SU-DHL-6 (cell line): ENCODE data around the gene ZSCAN21.

ENCODE experiments used
- H2AFZ ChIP-seq: fragments of 200-600 bp; sonication (generic); 2 replicates; pipeline ENCODE4 v1.6.1; 2014; ENCODE audit warnings: low read depth, mild to moderate bottlenecking, moderate library complexity, mixed read lengths, antibody characterized with exemption, low read length; ENCODE audit not compliant: severe bottlenecking
- H3F3A ChIP-seq: fragments of 200-600 bp; shearing (Covaris generic); 2 replicates; pipeline ENCODE4 v1.6.0; 2016; ENCODE audit warnings: antibody characterized with exemption, mild to moderate bottlenecking; ENCODE audit not compliant: insufficient read depth
- H3K27ac ChIP-seq: fragments of 200-600 bp; sonication (generic); 2 replicates; pipeline ENCODE4 v1.5.1; 2016; ENCODE audit warnings: low read depth, mild to moderate bottlenecking, low read length, moderate library complexity, mixed read lengths
- H3K27me3 ChIP-seq: fragments of 200-600 bp; sonication (generic), shearing (Covaris generic); 2 replicates; pipeline ENCODE4 v1.6.0; 2014; ENCODE audit warnings: mild to moderate bottlenecking, low read length
- H3K36me3 ChIP-seq: fragments of 200-600 bp; sonication (generic); 2 replicates; pipeline ENCODE4 v1.6.1; 2014; ENCODE audit warnings: mild to moderate bottlenecking, low read length, mixed read lengths
- H3K4me2 ChIP-seq: fragments of 300-600, 200-600 bp; shearing (Covaris generic), sonication (generic); 2 replicates; pipeline ENCODE4 v1.6.0; 2014; ENCODE audit warnings: low read length, low read depth, mild to moderate bottlenecking; ENCODE audit not compliant: poor library complexity, severe bottlenecking
- H3K4me3 ChIP-seq: fragments of 200-600 bp; sonication (generic); 2 replicates; pipeline ENCODE4 v1.5.1; 2014; ENCODE audit warnings: antibody characterized with exemption, low read length, mild to moderate bottlenecking, mixed read lengths; ENCODE audit not compliant: insufficient read depth, poor library complexity, severe bottlenecking
- H3K79me2 ChIP-seq: fragments of 200-600 bp; sonication (generic); 2 replicates; pipeline ENCODE4 v1.6.1; 2014; ENCODE audit warnings: mild to moderate bottlenecking, low read length, moderate library complexity; ENCODE audit not compliant: insufficient read depth
- H3K9ac ChIP-seq: fragments of 200-600 bp; sonication (generic); 2 replicates; pipeline ENCODE4 v1.7.0; 2014; ENCODE audit warnings: mild to moderate bottlenecking, low read length
- H3K9me2 ChIP-seq: fragments of 200-600 bp; sonication (generic); replicated peaks from 2 replicates; pipeline ENCODE4 v1.6.1; 2014; ENCODE audit warnings: low read length; ENCODE audit not compliant: insufficient read depth
- H3K9me3 ChIP-seq: fragments of 200-600 bp; sonication (generic); 2 replicates; pipeline ENCODE4 v1.6.1; 2014; ENCODE audit warnings: low read length, mixed read lengths; ENCODE audit not compliant: insufficient read depth
- H4K20me1 ChIP-seq: fragments of 200-600 bp; sonication (generic); 2 replicates; pipeline ENCODE4 v1.6.1; 2014; ENCODE audit warnings: low read depth, mild to moderate bottlenecking, antibody characterized with exemption, low read length, moderate library complexity, mixed read lengths
- CTCF ChIP-seq: fragments of 200-600 bp; sonication (generic); IDR thresholded peaks from one replicate; pipeline ENCODE4 v1.5.1; 2017; ENCODE audit warnings: antibody characterized with exemption, mild to moderate bottlenecking, low read length, moderate library complexity; ENCODE audit not compliant: insufficient read depth, poor library complexity, severe bottlenecking
- EZH2phosphoT487 ChIP-seq: fragments of 200-600 bp; sonication (generic), shearing (Covaris generic); conservative IDR thresholded peaks from 2 replicates; pipeline ENCODE4 v1.6.1; 2018; ENCODE audit warnings: mild to moderate bottlenecking, antibody characterized with exemption, low read length, moderate library complexity, mixed read lengths

Gene ZSCAN21

GRCh38 chr7:100077205-100077604, 27.6 kb downstream of the ZSCAN21 start:
- Histone ChIP-seq H3K9ac (no peak overlapping the region), H4K20me1 (no peaks in the 10 kb centered on the region), H3K27ac (no peak overlapping the region), H3F3A (peaks cover 4% of the 10 kb centered on the region; the same call in 1 of the 2 replicates), H3K9me3 (peaks cover 6% of the 10 kb centered on the region; the same call in 1 of the 2 replicates), H3K4me2 (no peak overlapping the region), H3K36me3 (peaks cover 16% of the 10 kb centered on the region), H3K79me2 (peaks cover 29% of the 10 kb centered on the region), H3K4me3 (no peak overlapping the region), H2AFZ (no peak overlapping the region), H3K27me3 (no peaks in the 10 kb centered on the region), H3K9me2 (no peaks in the 10 kb centered on the region)
- no peak for TF ChIP-seq CTCF
- no peak for TF ChIP-seq EZH2phosphoT487

- no peaks in the 10 kb centered on the region for H4K20me1 ChIP-seq
- no peak overlapping the region for H3K27ac ChIP-seq
- peaks cover 29% of the 10 kb centered on the region for H3K79me2 ChIP-seq
- no peak overlapping the region for H3K4me2 ChIP-seq
- no peaks in the 10 kb centered on the region for H3K9me3 ChIP-seq
- H2AFZ ChIP-seq, result no peak overlapping the region
- H3K27me3 ChIP-seq, result no peaks in the 10 kb centered on the region
- peaks cover 5% of the 10 kb centered on the region; the same call in 1 of the 2 replicates for H3K36me3 ChIP-seq
- TF ChIP-seq EZH2phosphoT487, result no peak
- TF ChIP-seq CTCF, result no peak
- no peaks in the 10 kb centered on the region for H3K9me2 ChIP-seq
- H3F3A ChIP-seq, result peaks cover 16% of the 10 kb centered on the region
- no peak overlapping the region for H3K4me3 ChIP-seq
- H3K9ac ChIP-seq, result no peak overlapping the region
Observed at GRCh38 chr7:100079024-100079560, 29.5 kb downstream of the ZSCAN21 start.

GRCh38 chr7:100080907-100081534, 31.4 kb downstream of the ZSCAN21 start:
- TF ChIP-seq CTCF (no peak), EZH2phosphoT487 (no peak)
- Histone ChIP-seq H3K27me3 (no peaks in the 10 kb centered on the region; the same call in 1 of the 2 replicates), H3K36me3 (no peaks in the 10 kb centered on the region), H3K9me3 (no peaks in the 10 kb centered on the region), H4K20me1 (no peaks in the 10 kb centered on the region), H3K4me2 (peak overlapping the region; percentile 70), H3K9me2 (no peaks in the 10 kb centered on the region), H3F3A (peaks cover 16% of the 10 kb centered on the region), H3K79me2 (peaks cover 29% of the 10 kb centered on the region), H3K4me3 (peak overlapping the region; percentile 88), H2AFZ (peak overlapping the region; percentile 17), H3K9ac (peak overlapping the region; percentile 70), H3K27ac (no peak overlapping the region; the same call in 1 of the 2 replicates)
